GM12878 (cell line): ENCODE data around the gene LIM2.

ENCODE experiments used
- CHD4 ChIP-seq: fragments of 200-600 bp; sonication (generic); IDR thresholded peaks from 2 replicates; pipeline ENCODE4 v1.6.1; 2016; ENCODE audit warnings: mild to moderate bottlenecking
- CREB1 ChIP-seq: IDR thresholded peaks from 2 replicates; pipeline ENCODE4 v1.6.1; 2012; ENCODE audit warnings: low read depth, mild to moderate bottlenecking, inconsistent platforms
- EZH2 ChIP-seq: IDR thresholded peaks from 2 replicates; pipeline ENCODE4 v1.6.1; 2012; ENCODE audit warnings: low read depth, mild to moderate bottlenecking, control low read depth, inconsistent platforms, low read length, borderline replicate concordance; ENCODE audit not compliant: control insufficient read depth
- MAX ChIP-seq: IDR thresholded peaks from 2 replicates; pipeline ENCODE4 v1.6.1; 2012; ENCODE audit warnings: low read depth, low read length, improper control_type of control experiment
- POLR2A ChIP-seq: IDR thresholded peaks from 2 replicates; pipeline ENCODE4 v1.6.1; 2011; ENCODE audit warnings: low read depth, mild to moderate bottlenecking, low read length
- SIN3A ChIP-seq: IDR thresholded peaks from 2 replicates; pipeline ENCODE4 v1.6.1; 2012; ENCODE audit warnings: low read depth, low read length, improper control_type of control experiment
- SMC3 ChIP-seq: IDR thresholded peaks from 2 replicates; pipeline ENCODE4 v1.6.1; 2011; ENCODE audit warnings: low read length, improper control_type of control experiment, borderline replicate concordance
- SRF ChIP-seq, 2 experiments: IDR thresholded peaks; 2 replicates each; pipeline ENCODE4 v1.6.1; 2011; ENCODE audit warnings: low read depth in 2 of 2, low read length in 2 of 2, mild to moderate bottlenecking in 1 of 2, moderate library complexity in 1 of 2

DNA sequence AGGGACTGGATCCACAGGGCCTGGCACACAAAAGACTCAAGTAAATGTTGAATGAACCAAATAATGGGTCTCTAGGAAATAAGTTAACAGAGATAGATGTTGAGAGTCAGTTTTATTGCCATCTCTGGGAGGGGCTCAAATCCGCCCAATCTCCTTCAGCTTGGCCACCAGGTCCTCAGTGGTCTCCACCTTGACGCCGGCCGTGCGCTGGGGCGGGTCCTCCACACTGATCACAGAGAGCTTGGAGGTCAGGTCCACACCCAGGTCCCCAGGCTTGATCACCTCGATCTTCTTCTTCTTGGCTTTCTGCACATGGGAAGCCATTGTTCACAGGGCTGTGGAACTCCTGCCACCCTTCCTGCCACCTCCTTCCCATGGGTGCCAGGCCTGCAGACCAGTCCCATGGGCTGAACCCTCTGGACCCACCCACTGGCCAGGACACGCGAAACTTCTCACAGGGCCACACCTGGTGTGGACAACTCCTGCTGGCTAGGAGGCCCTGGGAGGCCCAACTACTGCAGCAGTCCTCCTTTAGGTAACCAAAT lies 42.6 kb downstream of the LIM2 start:
- TF ChIP-seq CREB1 (no peak), POLR2A (no peak), SMC3 (no peak), EZH2 (no peak), SIN3A (no peak), CHD4 (no peak), MAX (no peak), SRF (IDR thresholded peaks at IDR 0.05; ENCODE audit: low read depth in 2 of 2, low read length in 2 of 2) (no peak)
